ENCODE measurements around the gene CAMKK1. TPM values are rescaled to one million over a fixed set of nuclear protein-coding genes. Genes with fewer than 3 reads are reported as not detected.

The CAMKK1 gene
- polyA plus RNA-seq, 1 of the 3 experiments (the other 2 are of a cell fraction), result 6.8 TPM

DNA sequence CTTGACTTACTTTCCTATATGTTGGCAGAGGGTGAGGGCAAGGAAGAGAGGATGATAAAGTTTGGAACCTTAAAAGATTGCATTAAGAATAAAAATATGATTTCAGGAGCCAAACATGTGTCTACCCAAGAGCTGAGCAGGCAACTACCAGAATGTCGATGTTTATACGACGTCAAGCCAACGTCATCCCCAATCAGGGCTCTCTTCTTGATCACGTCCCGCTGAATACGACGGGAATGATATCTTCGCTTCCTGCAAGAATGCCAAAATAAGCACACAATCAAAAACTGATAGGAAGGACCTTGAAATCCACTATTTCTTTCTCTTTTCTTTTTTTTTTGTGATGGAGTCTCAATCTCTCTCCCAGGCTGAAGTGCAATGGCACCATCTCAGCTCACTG, 71.8 kb downstream of the CAMKK1 start:
- H3K4me3 ChIP-seq (ENCODE audit: low read depth in 2 of 2, low read length in 1 of 2), result no peak overlapping the region
- H3K9me3 ChIP-seq, result no peaks in the 10 kb centered on the region
- H3K27ac ChIP-seq (ENCODE audit: low read depth in 2 of 2, low read length in 1 of 2), result no peak overlapping the region
- ChIA-PET CTCF (interaction anchor here (1.6 kb wide), 1 partner anchor 84 kb away, joined by 4 read pairs; no protein-coding TSS in a partner anchor), POLR2A (no interaction called here)
- 97% methylated on average over 9 of the region's 9 CpGs for WGBS (ENCODE audit: low lambda C conversion rate)
- H3K4me2 ChIP-seq, result no peak overlapping the region
- H3K36me3 ChIP-seq (replicated peaks in 1 of 2; ENCODE audit: control insufficient read depth in 1 of 2, insufficient read depth in 2 of 2, low read length in 1 of 2), result peaks cover 71 to 79% of the 10 kb centered on the region in 2 experiments
- DNase-seq, result no peak
- H3K9me2 ChIP-seq, result no peaks in the 10 kb centered on the region
- no peaks in the 10 kb centered on the region for H3F3A ChIP-seq (replicated peaks; ENCODE audit: insufficient read depth)
- TF ChIP-seq EP300 (IDR thresholded peaks at IDR 0.05; ENCODE audit: borderline replicate concordance in 1 of 2, low read depth in 1 of 2, low read length in 1 of 2) (no peak), PBX3 (IDR thresholded peaks at IDR 0.05) (no peak), GATA2 (CRISPR knock-in tag; IDR thresholded peaks at IDR 0.05) (no peak), USF2 (IDR thresholded peaks at IDR 0.05; ENCODE audit: borderline replicate concordance, low read depth, low read length) (no peak), GABPA (IDR thresholded peaks at IDR 0.05; ENCODE audit: low read depth) (no peak)
- TF ChIP-seq, protein P1, sequence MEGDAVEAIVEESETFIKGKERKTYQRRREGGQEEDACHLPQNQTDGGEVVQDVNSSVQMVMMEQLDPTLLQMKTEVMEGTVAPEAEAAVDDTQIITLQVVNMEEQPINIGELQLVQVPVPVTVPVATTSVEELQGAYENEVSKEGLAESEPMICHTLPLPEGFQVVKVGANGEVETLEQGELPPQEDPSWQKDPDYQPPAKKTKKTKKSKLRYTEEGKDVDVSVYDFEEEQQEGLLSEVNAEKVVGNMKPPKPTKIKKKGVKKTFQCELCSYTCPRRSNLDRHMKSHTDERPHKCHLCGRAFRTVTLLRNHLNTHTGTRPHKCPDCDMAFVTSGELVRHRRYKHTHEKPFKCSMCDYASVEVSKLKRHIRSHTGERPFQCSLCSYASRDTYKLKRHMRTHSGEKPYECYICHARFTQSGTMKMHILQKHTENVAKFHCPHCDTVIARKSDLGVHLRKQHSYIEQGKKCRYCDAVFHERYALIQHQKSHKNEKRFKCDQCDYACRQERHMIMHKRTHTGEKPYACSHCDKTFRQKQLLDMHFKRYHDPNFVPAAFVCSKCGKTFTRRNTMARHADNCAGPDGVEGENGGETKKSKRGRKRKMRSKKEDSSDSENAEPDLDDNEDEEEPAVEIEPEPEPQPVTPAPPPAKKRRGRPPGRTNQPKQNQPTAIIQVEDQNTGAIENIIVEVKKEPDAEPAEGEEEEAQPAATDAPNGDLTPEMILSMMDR (IDR thresholded peaks at IDR 0.05), result no peak
- H3K9ac ChIP-seq, result no peak overlapping the region
- H3K27me3 ChIP-seq (ENCODE audit: insufficient read depth), result no peaks in the 10 kb centered on the region
- no peaks in the 10 kb centered on the region for H3K4me1 ChIP-seq (ENCODE audit: control insufficient read depth in 1 of 2, insufficient read depth in 2 of 2, low read depth in 1 of 2, low read length in 1 of 2)
- no peak overlapping the region for H2AFZ ChIP-seq (ENCODE audit: low read depth)
- H4K20me1 ChIP-seq (ENCODE audit: insufficient read depth), result no peaks in the 10 kb centered on the region
- no peaks in the 10 kb centered on the region for H3K79me2 ChIP-seq (ENCODE audit: insufficient read depth)

DNA sequence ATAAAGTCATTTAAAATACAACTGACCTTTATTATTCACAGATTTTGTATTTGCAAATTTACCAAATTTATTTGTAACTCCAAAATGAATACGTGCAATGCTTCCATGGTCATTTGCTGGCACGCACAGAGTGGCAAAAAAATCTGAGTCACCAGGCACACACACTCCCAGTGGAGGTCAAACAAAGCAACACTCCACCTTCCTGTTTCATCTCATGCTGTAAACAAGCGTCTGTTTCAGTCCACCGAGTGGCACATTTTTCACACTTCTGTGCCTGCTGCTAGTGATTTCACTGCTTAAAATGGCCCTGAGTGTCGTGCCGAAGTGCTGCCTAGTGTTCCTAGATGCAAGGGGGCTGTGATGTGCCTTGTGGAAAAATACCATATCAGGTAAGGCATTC, 74.1 kb downstream of the CAMKK1 start:
- Histone ChIP-seq H3K27ac (ENCODE audit: low read depth in 2 of 2, low read length in 1 of 2) (no peak overlapping the region), H3K9me2 (no peaks in the 10 kb centered on the region), H2AFZ (ENCODE audit: low read depth) (no peak overlapping the region), H3K79me2 (ENCODE audit: insufficient read depth) (no peaks in the 10 kb centered on the region), H3K27me3 (ENCODE audit: insufficient read depth) (no peaks in the 10 kb centered on the region), H3F3A (replicated peaks; ENCODE audit: insufficient read depth) (no peaks in the 10 kb centered on the region), H3K9ac (no peak overlapping the region), H3K9me3 (no peaks in the 10 kb centered on the region), H3K4me3 (ENCODE audit: low read depth in 2 of 2, low read length in 1 of 2) (no peak overlapping the region), H3K4me2 (no peak overlapping the region), H4K20me1 (ENCODE audit: insufficient read depth) (no peaks in the 10 kb centered on the region), H3K36me3 (replicated peaks in 1 of 2; ENCODE audit: control insufficient read depth in 1 of 2, insufficient read depth in 2 of 2, low read length in 1 of 2) (peaks cover 71 to 73% of the 10 kb centered on the region in 2 experiments), H3K4me1 (ENCODE audit: control insufficient read depth in 1 of 2, insufficient read depth in 2 of 2, low read depth in 1 of 2, low read length in 1 of 2) (no peaks in the 10 kb centered on the region)
- DNase-seq, result no peak
- TF ChIP-seq, protein P2, sequence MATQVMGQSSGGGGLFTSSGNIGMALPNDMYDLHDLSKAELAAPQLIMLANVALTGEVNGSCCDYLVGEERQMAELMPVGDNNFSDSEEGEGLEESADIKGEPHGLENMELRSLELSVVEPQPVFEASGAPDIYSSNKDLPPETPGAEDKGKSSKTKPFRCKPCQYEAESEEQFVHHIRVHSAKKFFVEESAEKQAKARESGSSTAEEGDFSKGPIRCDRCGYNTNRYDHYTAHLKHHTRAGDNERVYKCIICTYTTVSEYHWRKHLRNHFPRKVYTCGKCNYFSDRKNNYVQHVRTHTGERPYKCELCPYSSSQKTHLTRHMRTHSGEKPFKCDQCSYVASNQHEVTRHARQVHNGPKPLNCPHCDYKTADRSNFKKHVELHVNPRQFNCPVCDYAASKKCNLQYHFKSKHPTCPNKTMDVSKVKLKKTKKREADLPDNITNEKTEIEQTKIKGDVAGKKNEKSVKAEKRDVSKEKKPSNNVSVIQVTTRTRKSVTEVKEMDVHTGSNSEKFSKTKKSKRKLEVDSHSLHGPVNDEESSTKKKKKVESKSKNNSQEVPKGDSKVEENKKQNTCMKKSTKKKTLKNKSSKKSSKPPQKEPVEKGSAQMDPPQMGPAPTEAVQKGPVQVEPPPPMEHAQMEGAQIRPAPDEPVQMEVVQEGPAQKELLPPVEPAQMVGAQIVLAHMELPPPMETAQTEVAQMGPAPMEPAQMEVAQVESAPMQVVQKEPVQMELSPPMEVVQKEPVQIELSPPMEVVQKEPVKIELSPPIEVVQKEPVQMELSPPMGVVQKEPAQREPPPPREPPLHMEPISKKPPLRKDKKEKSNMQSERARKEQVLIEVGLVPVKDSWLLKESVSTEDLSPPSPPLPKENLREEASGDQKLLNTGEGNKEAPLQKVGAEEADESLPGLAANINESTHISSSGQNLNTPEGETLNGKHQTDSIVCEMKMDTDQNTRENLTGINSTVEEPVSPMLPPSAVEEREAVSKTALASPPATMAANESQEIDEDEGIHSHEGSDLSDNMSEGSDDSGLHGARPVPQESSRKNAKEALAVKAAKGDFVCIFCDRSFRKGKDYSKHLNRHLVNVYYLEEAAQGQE (IDR thresholded peaks at IDR 0.05; ENCODE audit: low read depth, low read length), result no peak
- TF ChIP-seq GATA2 (CRISPR knock-in tag; IDR thresholded peaks at IDR 0.05) (no peak), GABPA (IDR thresholded peaks at IDR 0.05; ENCODE audit: low read depth) (no peak), YY1 (IDR thresholded peaks at IDR 0.05; ENCODE audit: low read depth) (no peak)
- CTCF ChIA-PET, result interaction anchor here (1.4 to 1.6 kb wide), 2 partner anchors 9 to 84 kb away, joined by 3 to 5 read pairs; no protein-coding TSS in a partner anchor
- POLR2A ChIA-PET, result no interaction called here
- 92% methylated on average over 6 of the region's 6 CpGs for WGBS (ENCODE audit: low lambda C conversion rate)
